ENCODE data around the gene SORL1.

- TF ChIP-seq GATA3 (IDR thresholded peaks at IDR 0.05; ENCODE audit: low read depth, low read length), result no peak
- no peak for TF ChIP-seq GATA2 (IDR thresholded peaks at IDR 0.05; ENCODE audit: low read depth, low read length)
Observed at GRCh38 chr11:121664144-121664543, 212.0 kb downstream of the SORL1 start.
